ENCODE measurements around the gene ZNF695. TPM values are rescaled to one million over a fixed set of nuclear protein-coding genes. Genes with fewer than 3 reads are reported as not detected.

Gene ZNF695
- 2.0 and 2.5 TPM in 2 replicates for total RNA-seq

GRCh38 chr1:247007511-247008405, at the start of gene ZNF695:
ZNF695 (minus strand) TSS chr1:247008057; CDS start chr1:247007908, 149 bp downstream.

Other genes starting within 250 kb of the ZNF695 start
- gene AHCTF1, start 76.1 kb downstream of the ZNF695 start, total RNA-seq: 16.7 and 18.1 TPM in 2 replicates
- gene ZNF670, start 70.8 kb upstream of the ZNF695 start, total RNA-seq: 0.96 and 2.6 TPM in 2 replicates
- 4.9 and 14.8 TPM in 2 replicates for gene ZNF669, start 96.3 kb upstream of the ZNF695 start, total RNA-seq
- 11.4 and 18.7 TPM in 2 replicates for gene ZNF124, start 164.0 kb upstream of the ZNF695 start, total RNA-seq
- gene VN1R5, start 248.0 kb upstream of the ZNF695 start, total RNA-seq: not detected in 2 replicates